Mammary epithelial cell (primary cell): ENCODE data around the gene CAPN8.

Source experiments
- CTCF ChIP-seq, 2 donors: IDR thresholded peaks in 1 of 2; conservative IDR thresholded peaks in 1 of 2; 2 replicates each; pipeline ENCODE4 v1.5.1; 2011 to 2012; ENCODE audit warnings: inconsistent platforms in 2 of 2, low read length in 2 of 2, mild to moderate bottlenecking in 2 of 2, control low read depth in 1 of 2, low read depth in 1 of 2; ENCODE audit not compliant: insufficient read depth in 1 of 2; ENCODE audit errors: extremely low read depth in 1 of 2
- EZH2 ChIP-seq: IDR thresholded peaks from 2 replicates; pipeline ENCODE4 v1.6.1; 2012; ENCODE audit warnings: low read length, inconsistent platforms, borderline replicate concordance

GRCh38 chr1:223652436-223652941 is 13.0 kb downstream of the CAPN8 start:
- TF ChIP-seq CTCF (conservative IDR thresholded peaks at IDR 0.05 in 1 of 2, IDR thresholded peaks at IDR 0.05 in 1 of 2; ENCODE audit: extremely low read depth in 1 of 2, insufficient read depth in 1 of 2, low read depth in 1 of 2, low read length in 2 of 2) (no peak), EZH2 (no peak)
